NCI-H748 (cell line): ENCODE results near the gene TRIM47.
"Not testable (repeated sequence)": the region's sequence is repeated elsewhere in the genome, so short reads cannot be mapped to it uniquely, and the experiment has no call there.

ENCODE experiments used
- DNase-seq: peaks from one replicate; lab custom pipeline; 2025; ENCODE audit not compliant: unreplicated experiment; lab: John Stamatoyannopoulos, UW

The TRIM47 gene

GRCh38 chr17:75872434-75873351 is 5.7 kb downstream of the TRIM47 start:
- peak; percentile 33 for DNase-seq

GRCh38 chr17:75870228-75870627 is 8.2 kb downstream of the TRIM47 start:
- DNase-seq: not testable (repeated sequence)

GRCh38 chr17:75869282-75870141 is 8.9 kb downstream of the TRIM47 start:
- peak; percentile 13 for DNase-seq

GRCh38 chr17:75868730-75869281 is 9.6 kb downstream of the TRIM47 start:
- DNase-seq: not testable (repeated sequence)

GRCh38 chr17:75865404-75866188 is 12.8 kb downstream of the TRIM47 start:
- not testable (repeated sequence) for DNase-seq

GRCh38 chr17:75864887-75865286 is 13.5 kb downstream of the TRIM47 start:
- DNase-seq: not testable (repeated sequence)

- no peak for DNase-seq
Measured at GRCh38 chr17:75864448-75864871, 13.9 kb downstream of the TRIM47 start.

- DNase-seq: no peak
Measured at GRCh38 chr17:75861927-75862317, 16.5 kb downstream of the TRIM47 start.

GRCh38 chr17:75859358-75859757 is 19.0 kb downstream of the TRIM47 start:
- DNase-seq: not testable (repeated sequence)

- peak; percentile 30 for DNase-seq
Measured at GRCh38 chr17:75856062-75856756, 22.2 kb downstream of the TRIM47 start.

- peak; percentile 99 for DNase-seq
Measured at GRCh38 chr17:75855310-75856061, 22.9 kb downstream of the TRIM47 start, which contains the start of gene WBP2. Gene WBP2 (minus strand): TSS chr17:75855335. CDS start chr17:75855297, 38 bp downstream.

GRCh38 chr17:75854881-75855309 is 23.5 kb downstream of the TRIM47 start:
- no peak for DNase-seq

- no peak for DNase-seq
Measured at GRCh38 chr17:75854101-75854748, 24.2 kb downstream of the TRIM47 start.

GRCh38 chr17:75853433-75853832 is 24.9 kb downstream of the TRIM47 start:
- DNase-seq: no peak

- not testable (repeated sequence) for DNase-seq
Measured at GRCh38 chr17:75851693-75851991, 26.7 kb downstream of the TRIM47 start.

- DNase-seq: no peak
Measured at GRCh38 chr17:75850928-75851692, 27.3 kb downstream of the TRIM47 start.

GRCh38 chr17:75849724-75850123 is 28.7 kb downstream of the TRIM47 start:
- DNase-seq: no peak

GRCh38 chr17:75849279-75849646 is 29.1 kb downstream of the TRIM47 start:
- DNase-seq: no peak
